Skin epidermis (tissue), 12 donors: ENCODE results near the gene RABEPK.
"Not testable (repeated sequence)": the region's sequence is repeated elsewhere in the genome, so short reads cannot be mapped to it uniquely, and the experiment has no call there.

ENCODE experiments used
- H3K27ac ChIP-seq, 21 experiments: fragments of 200-600 bp; sonication (generic) in 11 of 21; one replicate each; pipeline ENCODE4 v1.5.0; 2020; ENCODE audit warnings: mild to moderate bottlenecking in 3 of 21, inconsistent platforms in 2 of 21, moderate library complexity in 2 of 21
- H3K4me3 ChIP-seq, 7 experiments: fragments of 200-600 bp; sonication (generic) in 2 of 7; one replicate each; pipeline ENCODE4 v1.5.0; 2020; ENCODE audit warnings: inconsistent platforms in 2 of 7, mild to moderate bottlenecking in 2 of 7, moderate library complexity in 1 of 7

Gene RABEPK

GRCh38 chr9:125241000-125241862, 40.9 kb downstream of the RABEPK start, which contains the start of gene HSPA5:
HSPA5 (minus strand) TSS chr9:125241343; CDS start chr9:125241126, 217 bp downstream.
- H3K27ac ChIP-seq = peak within 1 kb of the TSS; percentile 70 to 99 (median 94)
- peak within 1 kb of the TSS; percentile 72 to 91 (median 85) for H3K4me3 ChIP-seq

GRCh38 chr9:125241863-125242739, 41.8 kb downstream of the RABEPK start:
- peak overlapping the region; percentile 66 to 97 (median 91) for H3K27ac ChIP-seq

DNA sequence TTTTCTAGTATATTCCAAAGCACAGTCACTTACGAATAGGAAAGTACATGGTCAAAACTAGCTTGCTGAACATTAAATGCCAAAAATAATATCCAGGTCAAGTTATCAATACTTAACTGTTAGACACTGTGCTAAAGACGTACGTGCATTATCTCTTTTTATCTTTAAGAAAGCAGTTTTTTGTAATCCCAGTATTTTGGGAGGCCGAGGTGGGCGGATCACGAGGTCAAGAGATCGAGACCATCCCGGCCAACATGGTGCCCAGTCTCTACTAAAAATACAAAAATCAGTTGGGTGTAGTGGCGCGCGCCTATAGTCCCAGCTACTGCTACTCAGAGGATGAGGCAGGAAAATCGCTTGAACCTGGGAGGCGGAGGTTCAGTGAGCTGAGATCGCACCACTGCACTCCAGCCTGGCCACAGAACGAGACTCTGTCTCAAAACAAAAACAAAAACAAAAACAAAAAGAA, 43.5 kb downstream of the RABEPK start:
- Histone ChIP-seq H3K4me3 (no peak overlapping the region), H3K27ac (no peak overlapping the region)

More at GRCh38 chr9:125241863-125242739, 41.8 kb downstream of the RABEPK start:
- peak overlapping the region; percentile 52 to 91 (median 85) for H3K4me3 ChIP-seq

GRCh38 chr9:125246261-125246667, 45.9 kb downstream of the RABEPK start:
- H3K4me3 ChIP-seq = no peak overlapping the region
- H3K27ac ChIP-seq = no peak overlapping the region

GRCh38 chr9:125254231-125254630, 53.9 kb downstream of the RABEPK start:
- Histone ChIP-seq H3K4me3 (no peak overlapping the region), H3K27ac (no peak overlapping the region)

DNA sequence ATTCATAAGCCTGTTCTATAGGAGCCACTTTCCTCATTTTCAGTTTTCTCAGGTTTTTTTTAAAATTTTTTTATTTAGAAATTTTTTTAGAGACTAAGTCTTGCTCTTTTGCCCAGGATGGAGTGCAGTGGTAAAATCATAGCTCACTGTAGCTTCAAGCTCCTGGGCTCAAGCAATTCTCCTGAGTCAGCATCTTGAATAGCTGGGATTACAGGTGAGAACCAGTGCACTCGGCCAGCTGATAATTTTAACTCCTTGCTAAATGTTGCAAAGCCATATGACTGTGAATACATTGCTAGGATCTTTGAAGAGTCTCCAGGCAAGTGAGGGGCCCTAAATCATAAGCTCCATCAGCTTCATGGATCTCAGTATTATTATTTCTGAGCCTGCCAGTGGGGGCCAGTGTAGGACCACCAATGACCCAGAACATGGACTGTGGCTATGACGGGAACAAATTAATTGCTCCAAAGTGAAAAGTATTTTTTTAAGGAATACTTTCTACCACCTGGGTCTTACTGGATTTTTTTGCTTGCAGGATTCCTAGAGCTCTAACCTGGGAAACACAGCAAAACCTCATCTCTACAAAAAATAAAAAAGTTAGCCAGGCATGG, 55.5 kb downstream of the RABEPK start:
- Histone ChIP-seq H3K4me3 (no peak overlapping the region), H3K27ac (no peak overlapping the region)

- Histone ChIP-seq H3K27ac (peak overlapping the region in 2 of 21 experiments; percentile 35 to 36), H3K4me3 (no peak overlapping the region)
Measured at GRCh38 chr9:125258160-125258785, 57.9 kb downstream of the RABEPK start.

DNA sequence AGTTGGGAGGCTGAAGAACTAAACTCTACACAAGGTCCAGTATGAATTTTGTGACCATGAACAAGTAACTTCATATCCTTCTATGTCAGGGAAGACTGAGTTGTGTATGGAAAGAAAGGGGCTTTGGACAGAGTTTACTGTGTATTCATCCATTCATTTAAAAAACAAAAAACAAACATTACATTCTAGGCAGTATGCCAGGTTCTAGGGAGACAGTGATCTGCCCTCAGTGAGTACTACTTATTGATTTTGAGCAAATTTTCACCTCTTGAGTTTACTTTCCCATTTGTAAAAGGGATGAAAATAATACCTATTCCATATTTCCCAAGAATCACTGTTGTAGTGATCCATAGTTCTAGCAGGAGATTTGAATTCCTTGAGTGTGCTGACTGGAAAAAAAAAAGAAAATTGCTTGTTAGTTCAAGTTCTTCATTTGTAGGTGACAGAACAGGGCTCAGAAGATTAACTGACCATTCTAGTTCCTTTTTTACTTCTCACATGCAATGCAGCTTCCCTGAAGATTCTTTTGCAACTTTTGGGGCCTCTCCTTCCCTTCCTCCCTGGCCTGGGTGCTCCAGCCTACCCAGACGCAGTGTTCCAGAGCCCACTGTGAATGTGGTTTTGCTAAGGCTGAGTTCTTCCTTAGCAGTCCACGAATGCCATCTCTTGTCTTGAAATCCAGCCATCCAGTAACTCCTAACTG, 58.6 kb downstream of the RABEPK start:
- Histone ChIP-seq H3K27ac (peak overlapping the region in 5 of 21 experiments; percentile 16 to 44 (median 35)), H3K4me3 (no peak overlapping the region)

DNA sequence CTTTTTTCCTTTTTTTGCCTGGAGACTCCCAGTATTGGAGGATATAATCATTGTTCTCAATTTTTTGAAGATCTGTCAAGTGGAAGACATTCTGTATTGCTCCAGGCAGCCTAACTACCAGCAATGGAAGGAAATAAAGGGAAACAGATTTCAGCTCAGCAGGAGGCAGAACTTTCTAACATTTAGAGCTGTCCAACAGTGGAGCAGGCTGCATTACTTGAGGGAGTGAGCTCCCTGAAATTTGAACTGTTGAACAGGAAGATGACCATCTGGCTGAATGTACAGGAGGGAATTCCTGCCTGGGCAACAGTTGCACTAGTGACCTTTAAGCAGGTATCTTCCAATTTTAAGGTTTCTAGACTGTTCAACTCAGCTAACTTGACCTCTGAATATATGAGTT, 60.2 kb downstream of the RABEPK start:
- Histone ChIP-seq H3K4me3 (no peak overlapping the region), H3K27ac (peak overlapping the region in 7 of 21 experiments; percentile 67 to 92 (median 89))

- H3K27ac ChIP-seq = peak within 1 kb of the TSS; percentile 7 to 94 (median 89)
- H3K4me3 ChIP-seq = peak within 1 kb of the TSS; percentile 77 to 100 (median 93)
Measured at GRCh38 chr9:125261501-125262293, 61.4 kb downstream of the RABEPK start, which contains the start of gene GAPVD1. GAPVD1 (plus strand) TSS chr9:125261826; CDS start chr9:125298922, 37,096 bp downstream.

DNA sequence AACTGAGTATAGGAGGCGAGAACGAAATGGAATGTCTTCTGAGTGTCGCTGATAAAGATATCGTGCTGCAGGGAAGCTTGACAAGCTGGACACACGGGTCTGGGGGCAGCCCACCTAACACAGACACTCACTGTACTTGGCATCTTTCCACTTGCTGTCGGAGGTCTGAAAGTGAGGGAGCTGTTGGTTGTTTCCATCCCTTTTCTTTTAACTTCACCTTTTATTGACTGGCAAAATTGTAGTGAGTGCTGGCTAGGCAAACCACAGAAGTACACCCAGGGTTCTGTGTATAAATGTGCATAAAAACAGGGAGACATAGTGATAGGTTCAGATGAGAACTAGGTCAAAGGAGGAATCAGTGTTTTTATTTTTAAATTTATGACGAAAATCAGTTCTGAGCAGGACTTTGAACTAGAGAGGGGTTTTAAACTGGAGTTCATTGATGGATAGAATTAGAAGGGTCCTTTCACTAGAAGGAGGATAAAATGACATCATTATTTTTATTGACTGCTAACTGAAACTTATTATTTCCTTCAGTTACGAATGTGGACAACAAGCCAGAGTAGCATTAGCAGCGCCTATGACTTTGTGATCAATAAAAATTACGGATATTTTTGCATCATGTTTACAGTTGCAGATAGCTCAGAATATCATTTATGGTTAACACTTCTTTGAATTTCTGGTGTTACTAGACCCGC, 62.1 kb downstream of the RABEPK start:
- Histone ChIP-seq H3K27ac (peak overlapping the region; percentile 7 to 94 (median 89)), H3K4me3 (peak overlapping the region; percentile 77 to 100 (median 93))

DNA sequence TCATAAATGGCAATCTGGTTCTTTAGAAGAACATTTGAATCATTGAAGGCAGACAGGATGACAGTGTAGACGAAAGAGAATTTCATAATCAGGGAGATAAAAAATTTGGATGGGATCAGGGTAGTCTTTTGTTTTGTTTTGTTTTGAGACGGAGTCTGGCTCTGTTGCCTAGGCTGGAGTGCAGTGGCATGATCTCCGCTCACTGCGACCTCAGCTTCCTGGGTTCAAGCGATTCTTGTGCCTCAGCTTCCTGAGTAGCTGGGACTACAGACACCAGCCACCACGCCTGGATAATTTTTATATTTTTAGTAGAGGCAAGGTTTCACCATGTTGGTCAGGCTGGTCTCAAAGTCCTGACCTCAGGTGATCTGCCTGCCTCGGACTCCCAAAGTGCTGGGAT, 63.7 kb downstream of the RABEPK start:
- H3K4me3 ChIP-seq, H3K27ac ChIP-seq: not testable (repeated sequence)

- Histone ChIP-seq H3K27ac (peak overlapping the region in 2 of 21 experiments; percentile 4 to 11), H3K4me3 (no peak overlapping the region)
Measured at GRCh38 chr9:125268394-125269013, 68.2 kb downstream of the RABEPK start.

DNA sequence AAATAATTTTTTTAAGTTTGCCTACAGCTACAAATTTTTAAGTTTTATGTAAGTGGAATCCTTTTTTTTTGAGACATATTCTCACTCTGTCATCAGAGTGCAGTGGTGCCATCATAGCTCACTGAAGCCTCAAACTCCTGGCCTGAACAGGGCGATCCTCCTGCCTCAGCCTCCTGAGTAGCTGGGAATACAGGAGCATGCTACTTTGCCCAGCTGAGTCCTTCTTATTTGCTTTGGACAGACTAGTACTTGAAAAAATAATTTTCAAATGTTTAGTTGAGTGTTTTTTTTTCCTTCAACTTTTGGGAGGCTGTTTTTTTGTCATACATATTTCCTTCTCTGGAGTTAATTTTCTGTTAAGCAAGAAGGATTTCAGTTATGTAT, 68.7 kb downstream of the RABEPK start:
- H3K4me3 ChIP-seq = no peak overlapping the region
- H3K27ac ChIP-seq = peak overlapping the region in 2 of 21 experiments; percentile 4 to 11

- Histone ChIP-seq H3K4me3 (no peak overlapping the region), H3K27ac (peak overlapping the region in 13 of 21 experiments; percentile 12 to 73 (median 48))
Measured at GRCh38 chr9:125271081-125271480, 70.7 kb downstream of the RABEPK start.

GRCh38 chr9:125272697-125273096, 72.4 kb downstream of the RABEPK start:
- H3K27ac ChIP-seq = peak overlapping the region in 9 of 21 experiments; percentile 26 to 73 (median 39)

DNA sequence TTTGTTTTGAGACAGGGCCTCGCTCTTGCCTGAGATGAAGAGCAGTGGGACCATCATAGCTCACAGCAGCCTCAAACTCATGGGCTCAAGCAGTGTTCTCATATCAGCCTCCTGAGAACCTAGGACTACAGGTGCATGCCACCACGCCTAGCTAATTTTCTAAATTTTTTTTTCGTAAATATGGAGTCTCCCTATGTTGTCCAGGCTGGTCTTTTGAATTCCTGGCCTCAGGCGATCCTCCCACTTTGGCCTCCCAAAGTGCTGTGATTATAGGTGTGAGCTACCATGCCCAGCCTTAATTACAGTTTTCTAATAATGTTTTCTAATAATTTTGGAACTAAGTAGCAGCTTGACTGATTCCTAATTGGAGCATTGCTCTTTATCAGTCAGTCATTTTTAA, 76.4 kb downstream of the RABEPK start:
- Histone ChIP-seq H3K27ac (no peak overlapping the region), H3K4me3 (no peak overlapping the region)

More at GRCh38 chr9:125272697-125273096, 72.4 kb downstream of the RABEPK start:
- no peak overlapping the region for H3K4me3 ChIP-seq
